ENCODE data around the gene PDE8A.

The PDE8A gene

GRCh38 chr15:85097250-85097649, 115.6 kb downstream of the PDE8A start:
- no peak for DNase-seq

GRCh38 chr15:85097725-85098124, 116.1 kb downstream of the PDE8A start:
- no peak for DNase-seq

- no peak for DNase-seq
Measured at GRCh38 chr15:85099195-85099803, 117.6 kb downstream of the PDE8A start.

- DNase-seq: peak in 1 of 2 donors; percentile 28
Measured at GRCh38 chr15:85100186-85100937, 118.7 kb downstream of the PDE8A start.

- no peak for DNase-seq
Measured at GRCh38 chr15:85104584-85104983, 122.9 kb downstream of the PDE8A start.

GRCh38 chr15:85108136-85108535, 126.5 kb downstream of the PDE8A start:
- no peak for DNase-seq

- DNase-seq: no peak
Measured at GRCh38 chr15:85109333-85109732, 127.7 kb downstream of the PDE8A start.

- DNase-seq: no peak
Measured at GRCh38 chr15:85112997-85113396, 131.3 kb downstream of the PDE8A start.

GRCh38 chr15:85114886-85115285, 133.2 kb downstream of the PDE8A start:
- no peak for DNase-seq

- DNase-seq: no peak
Measured at GRCh38 chr15:85116066-85116465, 134.4 kb downstream of the PDE8A start.

- no peak for DNase-seq
Measured at GRCh38 chr15:85116494-85116893, 134.8 kb downstream of the PDE8A start.

- no peak for DNase-seq
Measured at GRCh38 chr15:85116925-85117646, 135.4 kb downstream of the PDE8A start.

GRCh38 chr15:85118173-85118572, 136.5 kb downstream of the PDE8A start:
- no peak for DNase-seq

GRCh38 chr15:85118581-85118980, 136.9 kb downstream of the PDE8A start:
- no peak for DNase-seq

- no peak for DNase-seq
Measured at GRCh38 chr15:85120351-85121113, 138.9 kb downstream of the PDE8A start.

- DNase-seq: no peak
Measured at GRCh38 chr15:85124173-85124572, 142.5 kb downstream of the PDE8A start.

- no peak for DNase-seq
Measured at GRCh38 chr15:85125056-85125661, 143.5 kb downstream of the PDE8A start.

GRCh38 chr15:85128621-85129020, 147.0 kb downstream of the PDE8A start:
- DNase-seq: no peak

GRCh38 chr15:85129881-85130280, 148.2 kb downstream of the PDE8A start:
- DNase-seq: no peak

GRCh38 chr15:85131915-85132314, 150.3 kb downstream of the PDE8A start:
- no peak for DNase-seq

- no peak for DNase-seq
Measured at GRCh38 chr15:85133709-85134108, 152.1 kb downstream of the PDE8A start.

- DNase-seq: no peak
Measured at GRCh38 chr15:85137489-85138168, 156.0 kb downstream of the PDE8A start.

Measured in CD4-positive, alpha-beta T cell treated with Interleukin-4 for 1 hour (primary cell).